ENCODE results near the gene ENPP3.

GRCh38 chr6:131728296-131728939 lies 91.3 kb downstream of the ENPP3 start:
- no peak for TF ChIP-seq POLR2AphosphoS5 (IDR thresholded peaks at IDR 0.05; ENCODE audit: low read depth, low read length)
- TF ChIP-seq TAF1 (IDR thresholded peaks at IDR 0.05; ENCODE audit: borderline replicate concordance, insufficient read depth, low read length) = no peak
- no peak for TF ChIP-seq SIN3A (IDR thresholded peaks at IDR 0.05; ENCODE audit: borderline replicate concordance, insufficient read depth, low read length)
- TF ChIP-seq REST (IDR thresholded peaks at IDR 0.05; ENCODE audit: insufficient read depth in 1 of 2, low read depth in 2 of 2, low read length in 2 of 2) = no peak
